Peyer's patch (tissue), 4 donors: ENCODE results near the gene MAIP1. TPM values are rescaled to one million over a fixed set of nuclear protein-coding genes. Genes with fewer than 3 reads are reported as not detected.

Experiments
- DNase-seq, 3 donors: peaks; one replicate each; pipeline ENCODE4 v3.0.0-alpha.2; 2017 to 2019
- H3K27ac ChIP-seq, 4 donors: fragments of 200-600 bp; sonication (generic); one replicate each; pipeline ENCODE4 v1.5.1; 2016 to 2019
- H3K27me3 ChIP-seq, 2 donors: fragments of 200-600 bp; sonication (generic); one replicate each; pipeline ENCODE4 v1.5.1; 2019
- H3K36me3 ChIP-seq, 3 donors: fragments of 200-600 bp; sonication (generic); one replicate each; pipeline ENCODE4 v1.5.1; 2016 to 2019
- H3K4me1 ChIP-seq, 4 donors: fragments of 200-600 bp; sonication (generic); one replicate each; pipeline ENCODE4 v1.5.1; 2016 to 2019
- H3K4me3 ChIP-seq, 4 donors: fragments of 200-600 bp; sonication (generic); 1 replicate in 3 of 4; 2 replicates in 1 of 4; pipeline ENCODE4 v1.5.1; 2016 to 2019; ENCODE audit warnings: mild to moderate bottlenecking in 1 of 4
- H3K9me3 ChIP-seq, 4 donors: fragments of 200-600 bp; sonication (generic); one replicate each; pipeline ENCODE4 v1.5.1; 2016 to 2019; ENCODE audit warnings: mild to moderate bottlenecking in 1 of 4
- CTCF ChIP-seq, 6 experiments: fragments of 450-650 bp in 4 of 6; fragments of 200-600 bp in 2 of 6; sonication (generic) in 1 of 6; IDR thresholded peaks; one replicate each; pipeline ENCODE4 v1.5.1; 2017 to 2019; ENCODE audit warnings: antibody characterized with exemption in 6 of 6, mild to moderate bottlenecking in 3 of 6, moderate library complexity in 1 of 6
- POLR2A ChIP-seq, 2 donors: fragments of 450-650 bp; IDR thresholded peaks; one replicate each; pipeline ENCODE4 v1.5.1; 2017; ENCODE audit warnings: antibody characterized with exemption in 2 of 2, mild to moderate bottlenecking in 2 of 2, moderate library complexity in 2 of 2
- total RNA-seq, 4 donors: library from RNA; depleted of rRNA; stranded (reverse); fragments of >200 nt; gene quantifications; one replicate each; pipeline ENCODE4 v1.1.0, GENCODE V29; 2016

MAIP1 gene
- total RNA-seq, 4 donors from 2014 or later = 8.3 to 58.2 (median 26.8) TPM

DNA sequence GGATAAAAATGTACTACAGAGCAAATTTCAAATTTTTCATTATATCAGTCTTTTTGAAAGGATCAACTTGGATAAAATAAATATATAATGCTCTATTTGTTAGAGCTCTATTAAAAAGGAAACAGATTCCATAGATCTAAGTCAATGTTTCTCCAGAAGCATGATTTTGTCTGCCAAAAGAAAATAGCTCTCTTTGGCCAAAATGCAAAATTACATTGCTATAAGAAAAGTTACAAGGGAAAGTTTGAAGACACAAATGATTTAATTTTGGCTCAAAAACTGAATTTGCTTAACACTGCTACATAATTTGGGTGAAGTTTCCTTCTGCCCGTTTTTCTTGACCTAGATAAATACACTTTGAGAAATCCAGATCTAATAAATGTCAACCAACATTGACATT, 28.6 kb upstream of the MAIP1 start:
- Histone ChIP-seq H3K27me3 (no peaks in the 10 kb centered on the region), H3K4me3 (no peak overlapping the region), H3K36me3 (peaks cover 0 to 22% (median 0%) of the 10 kb centered on the region in 3 donors), H3K9me3 (no peaks in the 10 kb centered on the region), H3K27ac (no peak overlapping the region), H3K4me1 (no peaks in the 10 kb centered on the region)
- TF ChIP-seq POLR2A (IDR thresholded peaks at IDR 0.05) (no peak), CTCF (IDR thresholded peaks at IDR 0.05) (no peak)
- DNase-seq = no peak

DNA sequence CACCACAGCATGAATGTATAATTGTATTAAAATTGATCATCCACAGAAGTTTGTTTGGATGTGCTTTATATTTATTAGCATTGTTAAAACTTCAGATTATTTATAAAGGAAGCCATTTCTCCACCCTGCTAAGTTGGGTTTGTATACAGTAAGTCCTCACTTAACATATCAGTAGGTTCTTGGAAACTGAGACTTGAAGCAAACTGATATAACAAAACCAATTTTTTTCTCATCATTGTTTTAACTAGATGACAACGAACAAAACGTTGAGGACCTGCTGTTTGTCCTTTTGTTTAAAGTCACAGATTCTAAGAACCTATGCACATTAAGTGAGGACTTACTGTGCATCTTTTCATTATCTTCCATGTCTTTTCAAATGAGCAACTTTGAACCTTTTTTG, 27.2 kb upstream of the MAIP1 start:
- Histone ChIP-seq H3K4me1 (no peaks in the 10 kb centered on the region), H3K4me3 (no peak overlapping the region), H3K27ac (no peak overlapping the region), H3K9me3 (no peaks in the 10 kb centered on the region), H3K36me3 (peaks cover 0 to 36% (median 4%) of the 10 kb centered on the region in 3 donors), H3K27me3 (no peaks in the 10 kb centered on the region)
- TF ChIP-seq CTCF (IDR thresholded peaks at IDR 0.05) = no peak
- no peak for TF ChIP-seq POLR2A (IDR thresholded peaks at IDR 0.05)
- DNase-seq = no peak

DNA sequence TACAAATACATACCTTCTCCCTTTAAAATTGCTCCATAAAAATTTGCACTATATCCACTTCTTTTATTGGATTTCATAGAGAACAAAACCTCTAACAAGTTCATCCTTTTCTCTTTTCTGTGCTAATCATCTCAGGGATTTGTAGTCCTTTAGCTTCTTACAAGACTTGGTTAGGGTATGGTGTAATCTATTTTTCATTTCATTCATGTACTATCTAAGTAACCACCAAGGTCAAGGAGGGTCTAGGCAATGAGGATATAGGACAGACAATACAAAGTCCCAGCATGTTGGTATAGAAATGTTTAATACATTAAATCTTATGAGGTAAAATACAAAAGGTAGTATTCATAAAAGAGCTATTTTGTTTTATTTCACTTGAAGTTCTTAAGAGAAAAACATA, 26.8 kb upstream of the MAIP1 start:
- H3K27me3 ChIP-seq = no peaks in the 10 kb centered on the region
- peaks cover 0 to 40% (median 4%) of the 10 kb centered on the region in 3 donors for H3K36me3 ChIP-seq
- TF ChIP-seq CTCF (IDR thresholded peaks at IDR 0.05) = no peak
- TF ChIP-seq POLR2A (IDR thresholded peaks at IDR 0.05) = no peak
- no peaks in the 10 kb centered on the region for H3K9me3 ChIP-seq
- H3K27ac ChIP-seq = no peak overlapping the region
- no peaks in the 10 kb centered on the region for H3K4me1 ChIP-seq
- H3K4me3 ChIP-seq = no peak overlapping the region
- DNase-seq = no peak

DNA sequence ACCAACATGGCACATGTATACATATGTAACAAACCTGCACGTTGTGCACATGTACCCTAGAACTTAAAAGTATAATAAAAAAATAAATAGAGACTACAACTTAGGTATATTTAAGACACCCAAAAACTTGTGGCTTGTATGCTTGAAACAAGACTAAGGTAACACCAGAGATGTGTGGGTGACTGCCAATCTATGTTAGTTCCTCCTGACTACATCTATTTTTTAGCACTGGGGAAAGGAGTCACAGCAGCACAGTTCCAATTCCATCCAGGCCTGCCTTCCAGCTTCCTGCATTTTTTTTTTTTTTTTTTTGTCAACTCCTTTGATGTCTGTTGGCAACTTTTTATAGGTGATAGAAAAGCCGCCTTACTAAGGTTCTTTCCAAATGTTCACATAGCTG, 26.1 kb upstream of the MAIP1 start:
- Histone ChIP-seq H3K27me3 (no peaks in the 10 kb centered on the region), H3K27ac (no peak overlapping the region), H3K4me3 (no peak overlapping the region), H3K36me3 (peaks cover 0 to 40% (median 4%) of the 10 kb centered on the region in 3 donors), H3K9me3 (no peaks in the 10 kb centered on the region), H3K4me1 (no peaks in the 10 kb centered on the region)
- TF ChIP-seq CTCF (IDR thresholded peaks at IDR 0.05) (no peak), POLR2A (IDR thresholded peaks at IDR 0.05) (no peak)
- no peak for DNase-seq

DNA sequence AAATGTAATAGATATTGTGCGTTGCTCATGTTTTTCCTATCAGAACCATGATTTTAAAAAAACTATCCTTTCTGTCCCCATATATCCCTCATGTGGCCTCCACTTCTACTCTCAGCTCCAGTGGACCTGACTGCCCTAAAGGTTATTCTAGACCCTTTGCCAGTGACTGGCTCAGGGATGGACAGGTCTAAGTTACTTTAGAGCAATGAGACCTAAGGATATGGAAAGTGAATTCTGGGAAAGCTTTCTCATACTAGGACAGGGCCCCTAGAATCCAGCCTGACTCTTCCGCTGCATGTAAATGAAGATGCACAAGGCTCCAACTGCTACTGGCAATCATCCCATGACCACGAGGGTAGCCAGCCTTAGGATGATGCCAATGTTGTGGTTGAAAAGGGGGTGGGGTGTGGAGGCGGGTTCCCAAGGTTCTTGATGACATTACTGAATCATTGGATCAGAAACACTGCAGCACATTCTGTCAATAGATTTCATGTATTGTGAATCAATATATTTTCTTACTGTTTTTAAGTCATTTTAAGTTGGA, 23.0 kb upstream of the MAIP1 start:
- Histone ChIP-seq H3K36me3 (peaks cover 0 to 44% (median 4%) of the 10 kb centered on the region in 3 donors), H3K4me3 (no peak overlapping the region), H3K9me3 (no peaks in the 10 kb centered on the region), H3K4me1 (no peaks in the 10 kb centered on the region), H3K27me3 (no peaks in the 10 kb centered on the region), H3K27ac (no peak overlapping the region)
- no peak for DNase-seq
- no peak for TF ChIP-seq CTCF (IDR thresholded peaks at IDR 0.05)
- TF ChIP-seq POLR2A (IDR thresholded peaks at IDR 0.05) = no peak

DNA sequence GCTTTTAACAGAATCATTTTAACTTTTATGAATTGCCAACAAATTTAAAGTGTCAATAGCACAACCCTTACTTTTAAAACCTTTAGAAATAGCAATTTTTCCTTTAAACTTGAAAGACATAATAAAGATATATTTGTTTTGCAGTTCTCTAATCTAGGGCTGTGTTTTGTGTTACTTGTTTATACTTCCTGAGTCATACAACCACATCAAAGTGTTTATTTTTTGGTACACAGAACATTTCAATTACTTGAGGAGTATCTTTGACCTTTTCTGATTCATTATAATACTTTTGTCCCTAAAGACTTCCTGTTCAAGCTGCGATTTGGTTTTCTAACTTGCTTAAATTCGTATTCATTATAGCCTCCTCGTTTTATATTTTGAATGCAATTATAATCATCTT, 21.9 kb upstream of the MAIP1 start:
- H3K4me3 ChIP-seq = no peak overlapping the region
- DNase-seq = no peak
- TF ChIP-seq POLR2A (IDR thresholded peaks at IDR 0.05) = no peak
- TF ChIP-seq CTCF (IDR thresholded peaks at IDR 0.05) = no peak
- H3K36me3 ChIP-seq = peaks cover 0 to 53% (median 4%) of the 10 kb centered on the region in 3 donors
- no peak overlapping the region for H3K27ac ChIP-seq
- H3K9me3 ChIP-seq = no peaks in the 10 kb centered on the region
- no peaks in the 10 kb centered on the region for H3K4me1 ChIP-seq
- no peaks in the 10 kb centered on the region for H3K27me3 ChIP-seq
